K562 (cell line): ENCODE measurements around the gene CISD3. TPM values are rescaled to one million over a fixed set of nuclear protein-coding genes. Genes with fewer than 3 reads are reported as not detected.

Experiments used
- ATF4 ChIP-seq: fragments of 450-650 bp; formaldehyde crosslinking; IDR thresholded peaks from 2 replicates; pipeline ENCODE4 v1.4.0; 2022; ENCODE audit warnings: mild to moderate bottlenecking, moderate library complexity
- COPS2 ChIP-seq: fragments of 450-650 bp; conservative IDR thresholded peaks from 2 replicates; pipeline ENCODE4 v1.6.1; 2016; ENCODE audit warnings: mild to moderate bottlenecking, moderate library complexity
- DPF2 ChIP-seq: fragments of 450-650 bp; IDR thresholded peaks from 2 replicates; pipeline ENCODE4 v1.6.1; 2016
- ETV1 ChIP-seq: fragments of 450-650 bp; conservative IDR thresholded peaks from 2 replicates; pipeline ENCODE4 v1.6.1; 2016; ENCODE audit warnings: missing genetic modification characterization, control low read depth, low read depth, missing compliant biosample characterization
- FOS ChIP-seq: IDR thresholded peaks from 3 replicates; pipeline ENCODE4 v1.6.1; 2011; ENCODE audit not compliant: insufficient read length; ENCODE audit errors: extremely low read depth
- FOXK1 ChIP-seq: sonication (generic); formaldehyde crosslinking; IDR thresholded peaks from 2 replicates; pipeline ENCODE4 v1.8.0; 2022; ENCODE audit warnings: missing genetic modification reagents, mild to moderate bottlenecking, borderline replicate concordance
- GMEB1 ChIP-seq: fragments of 250-450 bp; sonication (Bioruptor Pico); IDR thresholded peaks from 2 replicates; pipeline ENCODE4 v1.4.0; 2020; ENCODE audit warnings: mild to moderate bottlenecking
- HMG20A ChIP-seq: fragments of 450-650 bp; formaldehyde crosslinking; conservative IDR thresholded peaks from 2 replicates; pipeline ENCODE4 v1.4.0; 2020; ENCODE audit warnings: mild to moderate bottlenecking, mixed read lengths
- HMG20B ChIP-seq: fragments of 250-450 bp; sonication (Bioruptor Pico); IDR thresholded peaks from 2 replicates; pipeline ENCODE4 v1.5.0; 2021; ENCODE audit warnings: mild to moderate bottlenecking
- MITF ChIP-seq: IDR thresholded peaks from 2 replicates; pipeline ENCODE4 v1.6.1; 2014; ENCODE audit warnings: antibody characterized with exemption
- MYC ChIP-seq, 2 experiments: fragments of 250-450 bp in 1 of 2; sonication (Bioruptor Pico) in 1 of 2; IDR thresholded peaks; 2 replicates each; pipeline versions ENCODE4 v1.5.1 to v1.6.1; 2012 to 2021; ENCODE audit warnings: low read depth in 2 of 2, borderline replicate concordance in 1 of 2, improper control_type of control experiment in 1 of 2, low read length in 1 of 2, mild to moderate bottlenecking in 1 of 2, moderate library complexity in 1 of 2
- NRF1 ChIP-seq, 2 experiments: fragments of 450-650 bp; IDR thresholded peaks in 1 of 2; conservative IDR thresholded peaks in 1 of 2; 2 replicates each; pipeline ENCODE4 v1.6.1; 2014; ENCODE audit warnings: mild to moderate bottlenecking in 2 of 2
- NUFIP1 ChIP-seq: fragments of 450-650 bp; IDR thresholded peaks from 2 replicates; pipeline ENCODE4 v1.6.1; 2018; ENCODE audit not compliant: partially characterized antibody
- RBM22 ChIP-seq: fragments of 200-400 bp; formaldehyde crosslinking; IDR thresholded peaks from 2 replicates; pipeline ENCODE4 v1.6.1; 2018; ENCODE audit warnings: low read length, low read depth; ENCODE audit not compliant: poor library complexity, severe bottlenecking
- SRSF9 ChIP-seq: fragments of 200-400 bp; formaldehyde crosslinking; IDR thresholded peaks from 2 replicates; pipeline ENCODE4 v1.6.1; 2017; ENCODE audit warnings: low read depth, low read length, borderline replicate concordance
- XRCC3 ChIP-seq: fragments of 450-650 bp; IDR thresholded peaks from 2 replicates; pipeline ENCODE4 v1.6.1; 2017; ENCODE audit warnings: mild to moderate bottlenecking, moderate library complexity
- ZEB2 ChIP-seq: fragments of 450-650 bp; IDR thresholded peaks from 2 replicates; pipeline ENCODE4 v1.6.1; 2016
- ZNF217 ChIP-seq: sonication (generic); formaldehyde crosslinking; IDR thresholded peaks from 2 replicates; pipeline ENCODE4 v1.8.0; 2022; ENCODE audit warnings: mild to moderate bottlenecking, missing genetic modification reagents
- ZNF311 ChIP-seq: fragments of 250-450 bp; sonication (Bioruptor Pico); IDR thresholded peaks from 2 replicates; pipeline ENCODE4 v1.4.0; 2020; ENCODE audit warnings: mild to moderate bottlenecking, moderate library complexity
- ZNF316 ChIP-seq: fragments of 450-650 bp; IDR thresholded peaks from 2 replicates; pipeline ENCODE4 v1.6.1; 2016
- ZNF398 ChIP-seq: fragments of 250-450 bp; sonication (Bioruptor Pico); IDR thresholded peaks from 2 replicates; pipeline ENCODE4 v1.8.0; 2021; ENCODE audit warnings: moderate library complexity, mild to moderate bottlenecking, inconsistent platforms
- ZNF584 ChIP-seq: fragments of 200-800 bp; sonication (Bioruptor generic); IDR thresholded peaks from 2 replicates; pipeline ENCODE4 v1.6.1; 2016; ENCODE audit warnings: low read depth, mild to moderate bottlenecking, missing genetic modification characterization, missing compliant biosample characterization
- ZNF717 ChIP-seq: fragments of 250-450 bp; sonication (Bioruptor Pico); IDR thresholded peaks from 2 replicates; pipeline ENCODE4 v1.5.0; 2021
- polyA plus RNA-seq, 8 experiments: library from polyadenylated mRNA; depleted of rRNA in 4 of 8; stranded (reverse) in 5 of 8; unstranded in 3 of 8; fragments of >200 nt; fragmentation: Nextera tagmentation in 2 of 8; fragmentation: Illumina TruSeq in 1 of 8; extraction: Ambion mirVana in 2 of 8; extraction: Trizol in 1 of 8; gene quantifications; 2 replicates each; pipeline versions ENCODE4 v1.2.1 to v1.2.3, GENCODE V29; 2011 to 2014; ENCODE audit warnings: inconsistent platforms in 1 of 8, missing spikeins in 1 of 8
- total RNA-seq, 7 experiments: library from RNA; depleted of rRNA in 6 of 7; stranded (reverse); fragments of >200 nt in 6 of 7; fragmentation: Illumina TruSeq in 2 of 7; extraction: Trizol in 2 of 7; gene quantifications; 2 replicates each; pipeline versions ENCODE4 v1.2.1 to v1.2.3, GENCODE V29; 2011 to 2021; ENCODE audit warnings: low replicate concordance in 1 of 7

The CISD3 gene
- total and polyA plus RNA-seq, 9 of the 15 experiments (the other 6 are each of a cell fraction or from before 2014, with no cell fraction given) = 5.0 to 60.7 (median 15.7) TPM

GRCh38 chr17:38752308-38753070, 22.3 kb downstream of the CISD3 start, which contains the start of gene PSMB3 (continued):
- TF ChIP-seq FOS (peak; percentile 96), COPS2 (no peak), ZNF717 (no peak), ZEB2 (no peak), NRF1 (conservative IDR thresholded peaks at IDR 0.05 in 1 of 2, IDR thresholded peaks at IDR 0.05 in 1 of 2) (peak; percentile 92 to 94), ETV1 (tag) (peak; percentile 86), HMG20A (CRISPR knock-in tag) (no peak), NUFIP1 (no peak), DPF2 (0 out of 2 replicates have a peak, but pooled peaks have one; percentile 19), ZNF311 (CRISPR knock-in tag) (no peak), MYC (IDR thresholded peaks at IDR 0.05; ENCODE audit: low read depth, low read length) (peak; percentile 100), MYC (CRISPR knock-in tag; IDR thresholded peaks at IDR 0.05; ENCODE audit: borderline replicate concordance, low read depth) (peak; percentile 91), ZNF217 (CRISPR knock-in tag) (no peak), RBM22 (no peak), MITF (0 out of 2 replicates have a peak, but pooled peaks have one; percentile 26), FOXK1 (CRISPR knock-in tag) (no peak; the same call in 1 of the 2 replicates), SRSF9 (no peak), GMEB1 (CRISPR knock-in tag) (no peak), ATF4 (CRISPR knock-in tag) (no peak), HMG20B (CRISPR knock-in tag) (no peak), XRCC3 (no peak), ZNF316 (no peak), ZNF398 (no peak), ZNF584 (CRISPR knock-in tag) (peak; percentile 81; the same call in 1 of the 2 replicates)
